ENCODE measurements around the gene IRAK2. TPM values are rescaled to one million over a fixed set of nuclear protein-coding genes. Genes with fewer than 3 reads are reported as not detected.

IRAK2 gene
- total RNA-seq, 2 donors from 2014 or later, result 1.1 to 2.8 TPM

DNA sequence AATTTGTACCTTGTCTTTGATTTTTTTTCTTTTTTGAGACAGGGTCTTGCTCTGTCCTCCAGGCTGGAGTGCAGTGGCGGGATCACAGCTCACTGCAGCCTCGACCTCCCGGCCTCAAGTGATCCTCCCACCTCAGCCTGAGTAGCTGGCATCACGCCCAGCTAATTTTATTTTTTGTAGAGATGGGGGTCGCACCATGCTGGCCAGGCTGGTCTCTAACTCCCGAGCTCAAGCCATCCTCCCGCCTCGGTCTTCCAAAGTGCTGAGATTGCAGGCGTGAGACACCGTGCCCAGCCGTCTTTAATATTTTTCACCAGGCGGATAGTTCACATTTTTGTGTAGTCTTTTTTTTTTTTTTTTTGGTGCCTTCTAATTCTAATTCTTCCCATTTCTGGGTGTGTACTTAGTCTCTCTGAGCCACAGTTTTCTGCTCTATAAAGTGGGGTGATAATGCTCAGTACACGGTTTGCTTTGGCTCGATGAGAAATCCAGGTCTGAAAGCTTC, 83.0 kb downstream of the IRAK2 start:
- Histone ChIP-seq H3K4me1 (peaks cover 0 to 25% of the 10 kb centered on the region in 2 donors), H3K27ac (peak overlapping the region; percentile 83), H3K36me3 (peaks cover 5% of the 10 kb centered on the region), H3K27me3 (no peaks in the 10 kb centered on the region), H3K9me3 (peaks cover 0 to 13% of the 10 kb centered on the region in 2 donors), H3K4me3 (peak overlapping the region; percentile 67 to 80)
- no peak for DNase-seq (ENCODE audit: low spot score)
- TF ChIP-seq CTCF (IDR thresholded peaks at IDR 0.05), result no peak

GRCh38 chr3:10248184-10248983, 83.7 kb downstream of the IRAK2 start, which contains the start of gene TATDN2:
Gene TATDN2 (plus strand): TSS chr3:10248459. CDS start chr3:10249201, 742 bp downstream.
- peak within 1 kb of the TSS; percentile 83 for H3K27ac ChIP-seq
- no peak for TF ChIP-seq CTCF (IDR thresholded peaks at IDR 0.05)
- peak within 1 kb of the TSS; percentile 67 to 80 for H3K4me3 ChIP-seq
- peaks cover 0 to 25% of the 10 kb centered on the region in 2 donors for H3K4me1 ChIP-seq
- H3K27me3 ChIP-seq, result no peaks in the 10 kb centered on the region
- peak; percentile 96 for DNase-seq (ENCODE audit: low spot score)
- H3K36me3 ChIP-seq, result peaks cover 12% of the 10 kb centered on the region
- peaks cover 0 to 13% of the 10 kb centered on the region in 2 donors for H3K9me3 ChIP-seq

GRCh38 chr3:10248984-10249748, 84.4 kb downstream of the IRAK2 start:
- Histone ChIP-seq H3K4me3 (peak overlapping the region; percentile 67 to 80), H3K4me1 (peaks cover 0 to 32% of the 10 kb centered on the region in 2 donors), H3K27me3 (no peaks in the 10 kb centered on the region), H3K9me3 (peaks cover 0 to 13% of the 10 kb centered on the region in 2 donors), H3K27ac (peak overlapping the region; percentile 83), H3K36me3 (peaks cover 15% of the 10 kb centered on the region)
- DNase-seq (ENCODE audit: low spot score), result no peak
- no peak for TF ChIP-seq CTCF (IDR thresholded peaks at IDR 0.05)

DNA sequence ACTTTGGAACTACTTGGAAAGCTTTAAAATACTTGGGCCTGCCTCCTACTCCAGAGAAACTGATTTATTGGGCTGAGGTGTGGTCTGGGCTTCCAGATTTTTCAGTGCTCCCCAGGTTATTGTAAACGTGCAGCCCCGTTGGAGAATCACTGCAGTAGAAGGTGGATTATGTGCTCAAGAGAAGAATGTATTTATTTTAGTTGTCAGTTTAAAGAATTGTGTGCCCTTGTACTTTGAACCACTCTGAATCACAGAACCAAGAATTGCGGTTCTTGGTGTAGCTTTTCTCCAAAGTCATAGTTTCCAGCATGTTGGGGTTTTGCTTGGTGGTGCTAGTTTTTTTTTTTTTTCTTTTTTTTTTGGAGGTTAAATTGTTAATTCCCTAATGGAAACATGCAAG, 85.1 kb downstream of the IRAK2 start:
- Histone ChIP-seq H3K27ac (peak overlapping the region in 1 of 2 donors; percentile 83), H3K9me3 (peaks cover 0 to 9% of the 10 kb centered on the region in 2 donors), H3K4me1 (peaks cover 0 to 36% of the 10 kb centered on the region in 2 donors), H3K4me3 (peak overlapping the region; percentile 67 to 80), H3K27me3 (no peaks in the 10 kb centered on the region), H3K36me3 (peaks cover 15% of the 10 kb centered on the region)
- no peak for TF ChIP-seq CTCF (IDR thresholded peaks at IDR 0.05)
- no peak for DNase-seq (ENCODE audit: low spot score)

DNA sequence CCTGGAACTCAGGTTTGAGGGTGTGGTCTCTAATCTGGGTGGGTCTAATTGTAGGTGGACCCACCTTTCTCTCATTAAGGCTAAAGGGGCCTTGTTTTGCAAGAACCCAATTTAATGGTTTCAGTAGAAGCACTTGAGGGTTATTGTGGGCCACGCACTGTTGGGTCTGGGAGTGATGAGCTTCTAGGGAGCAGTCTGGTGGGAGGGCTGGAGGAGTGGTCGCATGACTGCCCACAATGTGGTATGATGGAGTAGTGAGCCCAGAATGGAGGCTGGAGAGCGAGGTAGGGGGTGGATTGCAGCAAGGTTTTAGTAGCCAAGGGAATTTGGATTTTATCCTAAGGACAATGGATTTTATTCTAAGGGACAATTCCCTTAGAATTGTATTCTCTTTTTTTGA, 86.3 kb downstream of the IRAK2 start:
- TF ChIP-seq CTCF (IDR thresholded peaks at IDR 0.05), result no peak
- Histone ChIP-seq H3K4me1 (peaks cover 0 to 36% of the 10 kb centered on the region in 2 donors), H3K27ac (no peak overlapping the region), H3K4me3 (no peak overlapping the region), H3K36me3 (peaks cover 15% of the 10 kb centered on the region), H3K27me3 (no peaks in the 10 kb centered on the region), H3K9me3 (no peaks in the 10 kb centered on the region)
- no peak for DNase-seq (ENCODE audit: low spot score)
